ENCODE results near the gene NCEH1.

Gene NCEH1

GRCh38 chr3:172624999-172625398 lies 85.9 kb downstream of the NCEH1 start:
- intact Hi-C loops (cut with DNase I): no loop called here
- DNase-seq: no peak

GRCh38 chr3:172622916-172623700 lies 87.8 kb downstream of the NCEH1 start:
- intact Hi-C loops (cut with DNase I): no loop called here
- DNase-seq: peak in 24 of 42 donors; percentile 12 to 70 (median 30)

DNA sequence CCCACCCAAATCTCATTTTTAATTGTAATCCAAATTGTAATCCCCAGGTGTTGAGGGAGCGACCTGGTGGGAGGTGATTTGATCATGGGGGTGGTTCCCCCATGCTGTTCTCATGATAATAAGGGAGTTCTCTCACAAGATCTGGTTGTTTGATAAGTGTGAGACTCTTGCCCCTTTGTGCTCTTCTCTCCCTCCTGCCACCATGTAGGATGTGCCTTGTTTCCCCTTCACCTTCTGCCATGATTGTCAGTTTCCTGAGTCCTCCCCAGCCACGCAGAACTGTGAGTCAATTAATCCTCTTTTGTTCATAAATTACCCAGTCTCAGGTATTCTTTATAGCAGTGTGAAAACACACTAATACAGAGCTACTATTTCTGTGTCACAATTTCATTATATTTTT lies 88.7 kb downstream of the NCEH1 start:
- no peak for DNase-seq
- intact Hi-C loops (cut with DNase I): no loop called here

DNA sequence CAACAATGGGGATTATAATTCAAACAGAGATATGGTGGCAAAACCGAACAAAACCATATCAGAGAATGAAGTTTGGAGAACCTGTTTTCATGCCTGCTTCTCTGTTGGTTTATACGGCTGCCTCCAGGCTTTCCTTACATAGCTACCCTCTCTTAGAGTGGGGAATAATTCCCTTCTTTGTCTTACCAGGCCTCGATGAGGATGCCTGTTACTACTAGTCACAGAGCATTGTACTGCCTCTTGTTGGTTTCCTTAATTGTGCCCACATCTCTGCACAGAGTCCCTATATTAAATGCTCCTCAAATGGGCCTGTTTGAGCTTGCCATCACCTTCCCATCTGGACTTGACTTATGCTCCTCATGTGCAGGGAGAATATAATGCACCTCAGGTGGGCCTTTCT lies 92.9 kb downstream of the NCEH1 start:
- intact Hi-C loops (cut with DNase I): no loop called here
- no peak for DNase-seq

GRCh38 chr3:172617013-172617706 lies 93.7 kb downstream of the NCEH1 start:
- DNase-seq: no peak
- intact Hi-C loops (cut with DNase I): no loop called here

DNA sequence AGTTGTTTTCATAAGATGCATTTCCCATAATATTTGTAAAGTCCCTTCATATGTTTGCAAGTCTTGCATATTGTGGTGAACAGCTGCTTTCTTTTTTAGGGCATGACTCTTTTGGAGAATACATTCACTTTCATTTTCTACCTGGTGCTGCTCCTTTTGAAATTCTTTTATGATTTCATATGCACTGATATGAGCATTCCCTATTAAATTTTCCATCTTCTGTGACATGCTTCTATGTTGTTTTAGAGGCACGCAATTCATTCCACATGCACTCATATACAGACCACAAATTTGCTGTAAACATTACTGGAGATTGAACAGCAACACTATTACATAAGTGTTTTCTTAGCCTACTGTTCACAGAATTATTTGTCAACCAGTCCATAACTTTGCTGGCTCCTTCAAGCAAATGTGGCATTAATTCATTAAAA lies 94.8 kb downstream of the NCEH1 start:
- intact Hi-C loops (cut with DNase I): no loop called here
- DNase-seq: no peak

- intact Hi-C loops (cut with DNase I): no loop called here
- no peak for DNase-seq
Measured at GRCh38 chr3:172615296-172615695, 95.6 kb downstream of the NCEH1 start.

GRCh38 chr3:172614340-172615274 lies 96.3 kb downstream of the NCEH1 start:
- DNase-seq: no peak
- intact Hi-C loops (cut with DNase I): no loop called here

DNA sequence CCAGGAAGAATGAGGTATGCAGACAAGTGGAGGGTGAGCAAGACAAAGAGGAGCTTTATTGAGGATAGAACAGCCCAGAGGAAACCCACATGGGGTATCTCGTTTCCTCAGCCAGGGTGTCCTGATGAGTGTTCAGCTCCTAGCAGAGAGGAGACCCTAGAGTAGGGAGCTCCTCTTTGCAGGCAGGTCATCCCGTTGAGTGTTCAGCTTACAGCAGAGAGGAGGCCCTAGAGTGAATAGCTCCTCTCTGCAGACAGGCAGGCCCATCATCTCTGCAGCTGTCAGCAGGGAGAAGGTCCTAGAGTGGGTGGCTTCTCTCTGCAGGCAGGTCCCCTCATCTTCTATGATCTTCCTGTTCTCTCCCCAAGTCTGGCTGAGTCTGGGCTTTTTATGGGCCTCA lies 97.0 kb downstream of the NCEH1 start:
- intact Hi-C loops (cut with DNase I): no loop called here
- no peak for DNase-seq

DNA sequence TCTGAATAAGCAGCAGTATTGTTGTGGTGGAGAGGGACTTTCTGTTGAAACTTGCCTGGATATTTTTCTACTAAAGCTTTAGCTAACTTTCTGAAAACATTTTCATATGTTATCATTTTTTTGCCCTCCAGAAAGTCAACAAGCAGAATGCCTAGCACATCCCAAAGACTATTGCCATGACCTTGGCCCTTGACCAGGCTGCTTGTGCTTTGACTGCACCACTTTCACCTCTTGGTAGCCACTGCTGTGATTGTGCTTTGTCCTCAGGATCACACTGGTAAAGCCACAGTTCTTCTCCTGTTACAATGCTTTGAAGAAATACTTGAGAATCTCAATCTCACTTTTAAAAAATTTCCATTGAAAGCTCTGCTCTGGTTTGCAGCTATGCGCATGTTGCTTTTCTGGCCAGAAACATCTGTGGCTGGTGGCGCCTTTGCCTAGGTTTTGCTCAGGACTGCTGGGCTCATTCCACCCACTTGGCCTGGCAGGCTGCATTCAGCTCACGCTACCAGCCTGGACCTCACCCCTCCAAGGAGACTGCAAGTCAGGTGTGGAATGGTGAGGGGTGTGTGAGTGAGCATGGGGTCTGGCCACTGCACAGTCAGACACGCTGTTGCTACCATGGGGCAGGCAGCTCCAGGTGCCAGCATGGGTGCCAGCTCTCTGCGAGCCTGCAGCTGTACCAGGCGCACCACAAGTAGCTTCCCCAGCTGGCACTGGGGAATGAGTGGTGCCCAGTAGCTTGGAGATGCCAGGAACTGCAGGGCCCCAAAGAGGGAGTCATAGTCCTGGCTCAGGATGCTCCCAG lies 97.8 kb downstream of the NCEH1 start:
- intact Hi-C loops (cut with DNase I): no loop called here
- DNase-seq: no peak

GRCh38 chr3:172609750-172610149 lies 101.1 kb downstream of the NCEH1 start:
- intact Hi-C loops (cut with DNase I): no loop called here
- DNase-seq: no peak

DNA sequence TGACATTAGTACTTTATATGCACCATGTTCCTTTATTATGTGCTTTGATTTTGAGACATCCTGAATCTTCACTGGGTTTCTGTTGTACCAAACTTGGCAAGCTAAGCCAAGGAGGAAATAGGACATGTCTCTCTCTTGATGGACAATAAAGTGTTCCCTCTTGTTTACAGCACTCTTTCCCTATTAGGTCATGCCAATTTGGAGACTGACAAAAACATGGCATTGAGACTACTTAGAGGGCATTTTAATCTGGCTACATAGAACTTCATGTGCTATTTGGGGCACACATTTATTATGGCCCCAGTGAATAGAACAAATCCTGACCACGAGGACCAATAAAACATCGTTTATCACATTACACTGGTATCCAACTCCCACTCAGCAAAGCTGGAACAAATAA lies 102.3 kb downstream of the NCEH1 start:
- intact Hi-C loops (cut with DNase I): no loop called here
- no peak for DNase-seq

- intact Hi-C loops (cut with DNase I): no loop called here
- no peak for DNase-seq
Measured at GRCh38 chr3:172607305-172608121, 103.4 kb downstream of the NCEH1 start.

DNA sequence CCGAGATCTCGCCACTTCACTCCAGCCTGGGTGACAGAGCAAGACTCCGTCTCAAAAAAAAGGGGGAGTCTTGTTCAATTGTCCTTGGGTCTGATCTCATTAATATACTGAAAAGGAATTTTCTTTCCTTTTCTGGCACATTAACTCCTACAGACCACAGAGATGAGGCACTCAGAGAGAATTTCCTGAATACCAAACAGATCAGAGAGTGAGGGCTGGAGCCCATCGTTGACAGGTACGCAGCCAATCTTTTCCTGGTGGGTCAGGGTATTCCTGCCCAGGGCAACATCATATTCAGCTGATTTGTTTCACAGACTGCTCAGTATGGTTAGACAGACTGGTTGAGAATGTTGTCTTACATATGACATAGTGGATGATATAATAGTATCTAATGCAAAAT lies 104.8 kb downstream of the NCEH1 start:
- intact Hi-C loops (cut with DNase I): no loop called here
- no peak for DNase-seq

- intact Hi-C loops (cut with DNase I): no loop called here
- DNase-seq: no peak
Measured at GRCh38 chr3:172604895-172605646, 105.8 kb downstream of the NCEH1 start.

DNA sequence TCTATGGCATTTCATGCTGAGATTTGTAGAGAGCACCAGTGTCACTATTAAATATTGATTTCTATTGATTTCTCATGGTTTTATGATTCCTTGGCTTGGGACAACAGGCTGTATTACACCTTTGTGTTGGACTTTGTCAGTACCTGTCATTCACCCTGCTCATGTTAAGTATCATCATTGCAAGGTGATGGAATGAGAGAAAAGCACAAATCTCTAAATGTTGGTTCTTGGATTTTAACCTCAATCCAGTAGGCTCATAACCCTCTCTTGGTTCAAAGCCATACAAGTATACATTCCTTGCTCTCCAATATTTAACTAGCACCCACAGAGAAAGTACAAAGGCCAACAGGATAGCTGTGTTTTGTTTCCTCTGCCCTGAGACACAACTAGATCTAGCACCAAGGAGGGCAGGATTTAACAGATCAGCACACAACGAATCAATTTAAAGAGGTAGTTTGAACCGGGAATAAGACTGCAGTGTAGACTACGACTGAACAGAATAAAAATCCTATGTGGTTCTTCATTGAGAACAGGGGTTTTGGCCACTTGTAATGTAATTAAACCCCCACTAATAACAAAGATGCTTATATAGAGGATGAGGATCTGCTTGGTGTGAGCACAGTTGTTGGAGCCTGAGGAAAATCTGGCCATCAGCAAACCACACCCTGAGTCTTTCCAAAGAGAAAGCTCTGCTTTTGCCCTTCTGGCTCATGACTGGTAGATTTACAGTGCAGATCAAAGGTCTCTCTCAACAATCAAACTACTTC lies 109.6 kb downstream of the NCEH1 start:
- intact Hi-C loops (cut with DNase I): no loop called here
- DNase-seq: no peak

- intact Hi-C loops (cut with DNase I): no loop called here
- no peak for DNase-seq
Measured at GRCh38 chr3:172600644-172601065, 110.2 kb downstream of the NCEH1 start.
